ENCODE results near the gene ZFPM1.

DNA sequence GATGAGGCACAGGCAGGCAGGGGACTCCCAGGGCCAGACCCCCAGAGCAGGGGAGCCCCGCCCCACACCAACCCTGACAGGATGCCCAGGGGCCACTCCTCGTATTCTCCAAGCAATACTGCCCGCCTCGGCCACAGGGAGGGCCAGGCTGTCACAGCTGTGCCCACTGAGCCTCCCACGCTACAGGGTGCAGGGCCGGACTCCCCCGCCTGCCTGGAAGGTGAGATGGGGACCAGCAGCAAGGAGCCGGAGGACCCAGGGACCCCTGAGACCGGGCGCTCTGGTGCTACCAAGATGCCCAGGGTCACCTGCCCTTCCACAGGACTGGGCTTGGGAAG lies 18.8 kb upstream of the ZFPM1 start:
- no peak for TF ChIP-seq POLR2A (IDR thresholded peaks at IDR 0.05)
- TF ChIP-seq, protein P1, sequence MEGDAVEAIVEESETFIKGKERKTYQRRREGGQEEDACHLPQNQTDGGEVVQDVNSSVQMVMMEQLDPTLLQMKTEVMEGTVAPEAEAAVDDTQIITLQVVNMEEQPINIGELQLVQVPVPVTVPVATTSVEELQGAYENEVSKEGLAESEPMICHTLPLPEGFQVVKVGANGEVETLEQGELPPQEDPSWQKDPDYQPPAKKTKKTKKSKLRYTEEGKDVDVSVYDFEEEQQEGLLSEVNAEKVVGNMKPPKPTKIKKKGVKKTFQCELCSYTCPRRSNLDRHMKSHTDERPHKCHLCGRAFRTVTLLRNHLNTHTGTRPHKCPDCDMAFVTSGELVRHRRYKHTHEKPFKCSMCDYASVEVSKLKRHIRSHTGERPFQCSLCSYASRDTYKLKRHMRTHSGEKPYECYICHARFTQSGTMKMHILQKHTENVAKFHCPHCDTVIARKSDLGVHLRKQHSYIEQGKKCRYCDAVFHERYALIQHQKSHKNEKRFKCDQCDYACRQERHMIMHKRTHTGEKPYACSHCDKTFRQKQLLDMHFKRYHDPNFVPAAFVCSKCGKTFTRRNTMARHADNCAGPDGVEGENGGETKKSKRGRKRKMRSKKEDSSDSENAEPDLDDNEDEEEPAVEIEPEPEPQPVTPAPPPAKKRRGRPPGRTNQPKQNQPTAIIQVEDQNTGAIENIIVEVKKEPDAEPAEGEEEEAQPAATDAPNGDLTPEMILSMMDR (IDR thresholded peaks at IDR 0.05 in 4 of 5, conservative IDR thresholded peaks at IDR 0.05 in 1 of 5): no peak
